ENCODE data around the gene PRUNE2. TPM values are rescaled to one million over a fixed set of nuclear protein-coding genes. Genes with fewer than 3 reads are reported as not detected.
A peak's percentile ranks its signal among the peaks of the same experiment; 100 is the strongest.

The PRUNE2 gene
- total RNA-seq, 4 donors from 2014 or later, result 67.6 to 105 (median 95.6) TPM

GRCh38 chr9:76586390-76587314, 319.3 kb downstream of the PRUNE2 start:
- H3K36me3 ChIP-seq, result no peaks in the 10 kb centered on the region
- peaks cover 2 to 30% (median 20%) of the 10 kb centered on the region in 4 donors for H3K4me1 ChIP-seq
- 48 to 54% methylated on average over 5 to 6 of the region's 6 CpGs for WGBS, 2 donors (ENCODE audit: low coverage in 1 of 2)
- TF ChIP-seq EP300 (IDR thresholded peaks at IDR 0.05; ENCODE audit: low read depth) (no peak), POLR2A (IDR thresholded peaks at IDR 0.05) (no peak), POLR2AphosphoS5 (IDR thresholded peaks at IDR 0.05) (no peak), CTCF (IDR thresholded peaks at IDR 0.05) (no peak)
- H3K9me3 ChIP-seq, result no peaks in the 10 kb centered on the region
- H3K27ac ChIP-seq, result peak overlapping the region; percentile 42 to 82 (median 66)
- no peak for DNase-seq
- H3K4me3 ChIP-seq, result no peak overlapping the region
- intact Hi-C loops (cut with DNase I; ENCODE audit: low total_unique reads) (no loop called here), in situ Hi-C loops (cut with MboI; ENCODE audit: low pct_ligation_motif_present in 1 of 4, low pct_unique_long_range_greater_than_20kb in 1 of 4, low sequenced_read_pairs in 3 of 4) (no loop called here)
- H3K27me3 ChIP-seq, result no peaks in the 10 kb centered on the region

- H3K4me1 ChIP-seq, result peaks cover 2 to 30% (median 20%) of the 10 kb centered on the region in 4 donors
- TF ChIP-seq POLR2AphosphoS5 (IDR thresholded peaks at IDR 0.05) (peak in 2 of 3 donors; percentile 26 to 41), POLR2A (IDR thresholded peaks at IDR 0.05) (no peak)
- intact Hi-C loops (cut with DNase I; ENCODE audit: low total_unique reads), result no loop called here
Measured at GRCh38 chr9:76585487-76586389, 320.2 kb downstream of the PRUNE2 start.

GRCh38 chr9:76583256-76583655, 322.7 kb downstream of the PRUNE2 start:
- no peaks in the 10 kb centered on the region for H3K36me3 ChIP-seq
- no peak for TF ChIP-seq CTCF (IDR thresholded peaks at IDR 0.05)
- no peak for TF ChIP-seq POLR2AphosphoS5 (IDR thresholded peaks at IDR 0.05)
- TF ChIP-seq POLR2A (IDR thresholded peaks at IDR 0.05), result no peak
- TF ChIP-seq EP300 (IDR thresholded peaks at IDR 0.05; ENCODE audit: low read depth), result no peak
- intact Hi-C loops (cut with DNase I; ENCODE audit: low total_unique reads), result no loop called here
- H3K9me3 ChIP-seq, result no peaks in the 10 kb centered on the region
- in situ Hi-C loops (cut with MboI; ENCODE audit: low pct_ligation_motif_present in 1 of 4, low pct_unique_long_range_greater_than_20kb in 1 of 4, low sequenced_read_pairs in 3 of 4), result no loop called here
- no peak for DNase-seq
- H3K4me1 ChIP-seq, result peaks cover 2 to 29% (median 19%) of the 10 kb centered on the region in 4 donors
- H3K27me3 ChIP-seq, result no peaks in the 10 kb centered on the region
- H3K4me3 ChIP-seq, result no peak overlapping the region
- H3K27ac ChIP-seq, result no peak overlapping the region
- WGBS, 2 donors (ENCODE audit: low coverage in 1 of 2), result 92% methylated on average over 7 of the region's 7 CpGs; no CpG with 5 or more reads in 1 of the 2 donors

More at GRCh38 chr9:76585487-76586389, 320.2 kb downstream of the PRUNE2 start:
- in situ Hi-C loops (cut with MboI; ENCODE audit: low pct_ligation_motif_present in 1 of 4, low pct_unique_long_range_greater_than_20kb in 1 of 4, low sequenced_read_pairs in 3 of 4), result no loop called here
- H3K36me3 ChIP-seq, result no peaks in the 10 kb centered on the region
- no peak overlapping the region for H3K4me3 ChIP-seq
- H3K27ac ChIP-seq, result peak overlapping the region; percentile 45 to 82 (median 58)
- no peaks in the 10 kb centered on the region for H3K27me3 ChIP-seq
- 57 to 63% methylated on average over 4 to 6 of the region's 6 CpGs for WGBS, 2 donors (ENCODE audit: low coverage in 1 of 2)
- no peak for DNase-seq
- no peaks in the 10 kb centered on the region for H3K9me3 ChIP-seq

- TF ChIP-seq CTCF (IDR thresholded peaks at IDR 0.05) (no peak), POLR2A (IDR thresholded peaks at IDR 0.05) (no peak), POLR2AphosphoS5 (IDR thresholded peaks at IDR 0.05) (no peak), EP300 (IDR thresholded peaks at IDR 0.05; ENCODE audit: low read depth) (no peak)
- Histone ChIP-seq H3K4me3 (no peak overlapping the region), H3K27me3 (no peaks in the 10 kb centered on the region), H3K36me3 (no peaks in the 10 kb centered on the region), H3K9me3 (no peaks in the 10 kb centered on the region), H3K4me1 (peaks cover 0 to 19% (median 9%) of the 10 kb centered on the region in 4 donors), H3K27ac (no peak overlapping the region)
- intact Hi-C loops (cut with DNase I; ENCODE audit: low total_unique reads), result no loop called here
- in situ Hi-C loops (cut with MboI; ENCODE audit: low pct_ligation_motif_present in 1 of 4, low pct_unique_long_range_greater_than_20kb in 1 of 4, low sequenced_read_pairs in 3 of 4), result no loop called here
- WGBS, 2 donors (ENCODE audit: low coverage in 1 of 2), result 90% methylated on average over 2 of the region's 2 CpGs; no CpG with 5 or more reads in 1 of the 2 donors
- DNase-seq, result no peak
Measured at GRCh38 chr9:76581731-76582130, 324.2 kb downstream of the PRUNE2 start.

Data from transverse colon (tissue), 4 donors.